ENCODE data around the gene SP4.

The SP4 gene

GRCh38 chr7:21450076-21450475 is 22.2 kb downstream of the SP4 start:
- no peaks in the 10 kb centered on the region for H3K27me3 Mint-ChIP-seq (ENCODE audit: low read depth)
- no peaks in the 10 kb centered on the region for H3K4me1 Mint-ChIP-seq
- peaks cover 76% of the 10 kb centered on the region for H3K36me3 Mint-ChIP-seq (ENCODE audit: low read depth)
- no peak overlapping the region for H3K4me3 Mint-ChIP-seq
- H3K27ac Mint-ChIP-seq: no peak overlapping the region
- TF ChIP-seq CTCF (IDR thresholded peaks at IDR 0.05; ENCODE audit: unreplicated experiment in 3 of 3): no peak
- peaks cover 35% of the 10 kb centered on the region for H3K9me3 Mint-ChIP-seq

- peaks cover 79% of the 10 kb centered on the region for H3K36me3 Mint-ChIP-seq (ENCODE audit: low read depth)
- TF ChIP-seq CTCF (IDR thresholded peaks at IDR 0.05; ENCODE audit: unreplicated experiment in 3 of 3): no peak
- peaks cover 41% of the 10 kb centered on the region for H3K9me3 Mint-ChIP-seq
- no peaks in the 10 kb centered on the region for H3K27me3 Mint-ChIP-seq (ENCODE audit: low read depth)
- no peaks in the 10 kb centered on the region for H3K4me1 Mint-ChIP-seq
- no peak overlapping the region for H3K27ac Mint-ChIP-seq
- H3K4me3 Mint-ChIP-seq: no peak overlapping the region
Measured at GRCh38 chr7:21450941-21451340, 23.1 kb downstream of the SP4 start.

- no peaks in the 10 kb centered on the region for H3K4me1 Mint-ChIP-seq
- TF ChIP-seq CTCF (IDR thresholded peaks at IDR 0.05; ENCODE audit: unreplicated experiment in 3 of 3): no peak
- no peaks in the 10 kb centered on the region for H3K27me3 Mint-ChIP-seq (ENCODE audit: low read depth)
- no peak overlapping the region for H3K27ac Mint-ChIP-seq
- peaks cover 87% of the 10 kb centered on the region for H3K36me3 Mint-ChIP-seq (ENCODE audit: low read depth)
- peaks cover 48% of the 10 kb centered on the region for H3K9me3 Mint-ChIP-seq
- H3K4me3 Mint-ChIP-seq: no peak overlapping the region
Measured at GRCh38 chr7:21454182-21454581, 26.3 kb downstream of the SP4 start.

GRCh38 chr7:21454906-21455305 is 27.0 kb downstream of the SP4 start:
- no peak overlapping the region for H3K27ac Mint-ChIP-seq
- H3K27me3 Mint-ChIP-seq (ENCODE audit: low read depth): no peaks in the 10 kb centered on the region
- peaks cover 53% of the 10 kb centered on the region for H3K9me3 Mint-ChIP-seq
- no peak overlapping the region for H3K4me3 Mint-ChIP-seq
- no peaks in the 10 kb centered on the region for H3K4me1 Mint-ChIP-seq
- TF ChIP-seq CTCF (IDR thresholded peaks at IDR 0.05; ENCODE audit: unreplicated experiment in 3 of 3): no peak
- peaks cover 92% of the 10 kb centered on the region for H3K36me3 Mint-ChIP-seq (ENCODE audit: low read depth)

GRCh38 chr7:21461282-21461681 is 33.4 kb downstream of the SP4 start:
- Mint-ChIP-seq H3K27me3 (ENCODE audit: low read depth) (no peaks in the 10 kb centered on the region), H3K4me3 (no peak overlapping the region), H3K4me1 (peaks cover 6% of the 10 kb centered on the region), H3K27ac (no peak overlapping the region), H3K9me3 (peaks cover 11% of the 10 kb centered on the region), H3K36me3 (ENCODE audit: low read depth) (peaks cover 55% of the 10 kb centered on the region)
- TF ChIP-seq CTCF (IDR thresholded peaks at IDR 0.05; ENCODE audit: unreplicated experiment in 3 of 3): no peak

GRCh38 chr7:21462081-21462480 is 34.2 kb downstream of the SP4 start:
- H3K4me3 Mint-ChIP-seq: no peak overlapping the region
- H3K9me3 Mint-ChIP-seq: peaks cover 6% of the 10 kb centered on the region
- H3K27ac Mint-ChIP-seq: no peak overlapping the region
- peaks cover 6% of the 10 kb centered on the region for H3K4me1 Mint-ChIP-seq
- peaks cover 47% of the 10 kb centered on the region for H3K36me3 Mint-ChIP-seq (ENCODE audit: low read depth)
- no peak for TF ChIP-seq CTCF (IDR thresholded peaks at IDR 0.05; ENCODE audit: unreplicated experiment in 3 of 3)
- no peaks in the 10 kb centered on the region for H3K27me3 Mint-ChIP-seq (ENCODE audit: low read depth)
